ENCODE data around the gene PRRC2B.

DNA sequence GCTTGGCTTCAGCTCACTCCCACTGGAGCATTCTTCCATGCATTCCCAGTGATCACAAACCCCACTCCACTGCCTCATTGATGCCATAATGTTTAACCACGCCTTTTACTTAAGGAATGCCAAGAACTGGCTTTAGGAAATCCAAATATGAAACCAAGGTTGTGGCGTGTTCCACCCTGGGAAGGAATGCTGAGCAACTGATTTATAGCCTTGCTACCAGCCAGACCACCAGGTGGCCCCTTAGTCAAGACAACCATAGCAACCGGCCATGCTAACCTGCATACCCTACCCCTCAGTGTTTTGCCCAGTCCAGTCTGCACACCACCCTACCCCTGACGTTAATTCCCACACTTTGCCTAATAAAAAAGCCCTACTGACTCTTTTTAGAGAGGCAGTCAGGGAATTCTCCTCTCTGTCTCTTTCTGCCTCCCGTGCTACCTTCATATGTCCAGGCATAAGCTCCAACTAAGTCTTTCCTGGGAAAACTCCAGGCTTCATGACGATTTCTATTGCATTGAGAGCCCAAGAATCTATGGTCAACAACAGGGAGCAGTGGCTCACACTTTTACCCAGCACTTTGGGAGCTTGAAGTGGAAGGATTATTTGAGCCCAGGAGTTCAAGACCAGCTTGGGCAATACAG lies 27.0 kb upstream of the PRRC2B start:
- TF ChIP-seq, protein P1, sequence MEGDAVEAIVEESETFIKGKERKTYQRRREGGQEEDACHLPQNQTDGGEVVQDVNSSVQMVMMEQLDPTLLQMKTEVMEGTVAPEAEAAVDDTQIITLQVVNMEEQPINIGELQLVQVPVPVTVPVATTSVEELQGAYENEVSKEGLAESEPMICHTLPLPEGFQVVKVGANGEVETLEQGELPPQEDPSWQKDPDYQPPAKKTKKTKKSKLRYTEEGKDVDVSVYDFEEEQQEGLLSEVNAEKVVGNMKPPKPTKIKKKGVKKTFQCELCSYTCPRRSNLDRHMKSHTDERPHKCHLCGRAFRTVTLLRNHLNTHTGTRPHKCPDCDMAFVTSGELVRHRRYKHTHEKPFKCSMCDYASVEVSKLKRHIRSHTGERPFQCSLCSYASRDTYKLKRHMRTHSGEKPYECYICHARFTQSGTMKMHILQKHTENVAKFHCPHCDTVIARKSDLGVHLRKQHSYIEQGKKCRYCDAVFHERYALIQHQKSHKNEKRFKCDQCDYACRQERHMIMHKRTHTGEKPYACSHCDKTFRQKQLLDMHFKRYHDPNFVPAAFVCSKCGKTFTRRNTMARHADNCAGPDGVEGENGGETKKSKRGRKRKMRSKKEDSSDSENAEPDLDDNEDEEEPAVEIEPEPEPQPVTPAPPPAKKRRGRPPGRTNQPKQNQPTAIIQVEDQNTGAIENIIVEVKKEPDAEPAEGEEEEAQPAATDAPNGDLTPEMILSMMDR (IDR thresholded peaks at IDR 0.05; ENCODE audit: low read length) = no peak
- no peak for TF ChIP-seq EZH2 (optimal IDR thresholded peaks at IDR 0.05; ENCODE audit: low read depth, low read length)
